IMR-90 (cell line): ENCODE measurements around the gene RAB6A. TPM values are rescaled to one million over a fixed set of nuclear protein-coding genes. Genes with fewer than 3 reads are reported as not detected.

Source experiments
- ATAC-seq: fragments of 200-7000 bp; cut with Tn5 transposase; 2 replicates; pipeline ENCODE4 v1.9.1; 2020; ENCODE audit warnings: low read depth, mild to moderate bottlenecking, moderate library complexity
- BruUV-seq: library from RNA; stranded (reverse); fragments of 400-500 nt; replicated peaks from 2 replicates; lab custom pipeline; 2021; lab: Mats Ljungman, UMichigan
- CTCF ChIA-PET: fragments of 300-600 bp; formaldehyde crosslinking; extraction: SDS; loops from one replicate; lab custom pipeline; 2021; ENCODE audit warnings: antibody characterized with exemption; lab: Yijun Ruan, JAX
- POLR2A ChIA-PET: fragments of 300-600 bp; sonication (Branson Sonifier 250); formaldehyde crosslinking; loops from one replicate; lab custom pipeline; 2022; ENCODE audit warnings: antibody characterized with exemption; ENCODE audit not compliant: unreplicated experiment; lab: Charles Lee
- DNase-seq: peaks from one replicate; pipeline ENCODE4 v3.0.0; 2013
- H2AFZ ChIP-seq: replicated peaks from 2 replicates; pipeline ENCODE3; 2013; ENCODE audit warnings: low read length, mild to moderate bottlenecking; ENCODE audit not compliant: poor library complexity
- H2AK5ac ChIP-seq: 2 replicates; pipeline ENCODE4 v1.6.1; 2013; ENCODE audit warnings: low read depth, low read length, inconsistent platforms
- H2AK9ac ChIP-seq: replicated peaks from 2 replicates; pipeline ENCODE3; 2013; ENCODE audit warnings: mild to moderate bottlenecking, low read depth, low read length, moderate library complexity; ENCODE audit not compliant: poor library complexity
- H2BK120ac ChIP-seq: 2 replicates; pipeline ENCODE4 v1.6.1; 2013; ENCODE audit warnings: low read depth, low read length, inconsistent platforms
- H2BK15ac ChIP-seq: 3 replicates; pipeline ENCODE4 v1.6.1; 2013; ENCODE audit warnings: low read depth, low read length, inconsistent platforms
- H2BK20ac ChIP-seq: 2 replicates; pipeline ENCODE4 v1.6.1; 2013; ENCODE audit warnings: low read depth, mild to moderate bottlenecking, inconsistent platforms, low read length, moderate library complexity
- H2BK5ac ChIP-seq: 2 replicates; pipeline ENCODE4 v1.6.1; 2013; ENCODE audit warnings: mild to moderate bottlenecking, low read depth, low read length, inconsistent platforms; ENCODE audit not compliant: poor library complexity, severe bottlenecking
- H3K14ac ChIP-seq: replicated peaks from 2 replicates; pipeline ENCODE4 v1.6.1; 2013; ENCODE audit warnings: low read depth, low read length, inconsistent platforms
- H3K18ac ChIP-seq: 2 replicates; pipeline ENCODE4 v1.6.1; 2013; ENCODE audit warnings: low read depth, low read length, control low read depth
- H3K23ac ChIP-seq: 2 replicates; pipeline ENCODE4 v1.6.1; 2013; ENCODE audit warnings: low read depth, low read length, inconsistent platforms
- H3K27ac ChIP-seq: 2 replicates; pipeline ENCODE4 v1.5.1; 2013; ENCODE audit warnings: mild to moderate bottlenecking, control low read depth, low read length; ENCODE audit not compliant: insufficient read depth
- H3K27me3 ChIP-seq: 2 replicates; pipeline ENCODE4 v1.6.1; 2013; ENCODE audit warnings: low read length; ENCODE audit not compliant: control insufficient read depth, insufficient read depth
- H3K36me3 ChIP-seq: 2 replicates; pipeline ENCODE4 v1.6.1; 2013; ENCODE audit warnings: low read length, mixed read lengths; ENCODE audit not compliant: control insufficient read depth, insufficient read depth
- H3K4ac ChIP-seq: 2 replicates; pipeline ENCODE4 v1.6.1; 2013; ENCODE audit warnings: low read depth, low read length, inconsistent platforms
- H3K4me1 ChIP-seq: 2 replicates; pipeline ENCODE4 v1.6.1; 2013; ENCODE audit warnings: low read length, mixed read lengths; ENCODE audit not compliant: control insufficient read depth, insufficient read depth
- H3K4me2 ChIP-seq: 2 replicates; pipeline ENCODE4 v1.6.1; 2013; ENCODE audit warnings: low read depth, mild to moderate bottlenecking, control low read depth, low read length, moderate library complexity
- H3K4me3 ChIP-seq: 2 replicates; pipeline ENCODE4 v1.5.1; 2013; ENCODE audit warnings: low read depth, mild to moderate bottlenecking, control low read depth, low read length, moderate library complexity; ENCODE audit not compliant: insufficient read depth
- H3K56ac ChIP-seq: 2 replicates; pipeline ENCODE4 v1.6.1; 2013; ENCODE audit warnings: low read length, inconsistent platforms; ENCODE audit not compliant: insufficient read depth; ENCODE audit errors: extremely low read depth
- H3K79me1 ChIP-seq, 2 experiments: 2 replicates each; pipeline ENCODE4 v1.6.1; 2013; ENCODE audit warnings: low read length in 2 of 2, inconsistent platforms in 1 of 2, low read depth in 1 of 2
- H3K9ac ChIP-seq: 2 replicates; pipeline ENCODE4 v1.6.1; 2013; ENCODE audit warnings: low read depth, low read length, control low read depth
- H3K9me1 ChIP-seq: 2 replicates; pipeline ENCODE4 v1.6.1; 2013; ENCODE audit warnings: low read length, inconsistent platforms; ENCODE audit not compliant: insufficient read depth
- H3K9me3 ChIP-seq: 2 replicates; pipeline ENCODE4 v1.6.1; 2013; ENCODE audit warnings: low read length; ENCODE audit not compliant: control insufficient read depth, insufficient read depth
- H4K20me1 ChIP-seq: 2 replicates; pipeline ENCODE4 v1.6.1; 2013; ENCODE audit warnings: low read length, inconsistent platforms; ENCODE audit not compliant: insufficient read depth
- H4K5ac ChIP-seq: 2 replicates; pipeline ENCODE4 v1.6.1; 2013; ENCODE audit warnings: mild to moderate bottlenecking, low read depth, low read length, control low read depth
- H4K8ac ChIP-seq, 2 experiments: 2 replicates each; pipeline ENCODE4 v1.6.1; 2013; ENCODE audit warnings: low read depth in 2 of 2, low read length in 2 of 2, control low read depth in 1 of 2, inconsistent platforms in 1 of 2
- H4K91ac ChIP-seq: 2 replicates; pipeline ENCODE4 v1.6.1; 2013; ENCODE audit warnings: low read depth, low read length, inconsistent platforms; ENCODE audit not compliant: insufficient read depth
- CEBPB ChIP-seq: IDR thresholded peaks from 2 replicates; pipeline ENCODE4 v1.6.1; 2012; ENCODE audit warnings: low read depth, low read length, improper control_type of control experiment
- SMC3 ChIP-seq: fragments of 150-350 bp; IDR thresholded peaks from 2 replicates; pipeline ENCODE4 v1.6.1; 2016; ENCODE audit warnings: low read depth, mild to moderate bottlenecking, antibody characterized with exemption, low read length, moderate library complexity
- WGBS, 2 experiments: methylation state at CpG; one replicate each; pipeline versions ENCODE4 v1.1.5 to v1.1.7; 2013; ENCODE audit warnings: missing lambda C conversion rate in 2 of 2; ENCODE audit not compliant: insufficient read length in 1 of 2; ENCODE audit errors: extremely low coverage in 2 of 2; 5-methylcytosine and 5-hydroxymethylcytosine counted together
- dilution Hi-C: fragments of 300-500 bp; cut with HindIII; formaldehyde crosslinking; loops from one replicate; pipeline ENCODE4 v1.14.3; 2018; ENCODE audit warnings: low sequenced_read_pairs; ENCODE audit not compliant: unreplicated experiment
- in situ Hi-C: fragments of 300-500 bp; cut with MboI; formaldehyde crosslinking; loops from 3 replicates; pipeline ENCODE4 v1.14.3; 2019; ENCODE audit warnings: low sequenced_read_pairs, inconsistent platforms, mixed read lengths
- intact Hi-C: fragments of 100-400 bp; cut with micrococcal nuclease; formaldehyde crosslinking; loops from 2 replicates; pipeline ENCODE4 v1.10.0; 2022
- polyA plus RNA-seq, 3 experiments: library from polyadenylated mRNA; depleted of rRNA; stranded (reverse); fragments of >200 nt; gene quantifications; 2 replicates each; pipeline ENCODE4 v1.2.3, GENCODE V29; 2012; ENCODE audit warnings: low replicate concordance in 1 of 3
- total RNA-seq: library from RNA; depleted of rRNA; stranded (reverse); fragments of >200 nt; gene quantifications from 2 replicates; pipeline ENCODE4 v1.2.3, GENCODE V29; 2012

Gene RAB6A
- total and polyA plus RNA-seq, 2 of the 4 experiments (the other 2 are of a cell fraction), result 65.5 to 81.0 TPM

- peaks cover 28 to 44% of the 10 kb centered on the region in 2 experiments for H3K79me1 ChIP-seq
- no peak overlapping the region for H2AK9ac ChIP-seq
- no peak overlapping the region for H2AK5ac ChIP-seq
- H3K14ac ChIP-seq, result no peak overlapping the region
- no peak overlapping the region for H2AFZ ChIP-seq
- peaks cover 10% of the 10 kb centered on the region for H3K9me1 ChIP-seq
- no peak for ATAC-seq
- peaks cover 16% of the 10 kb centered on the region for H3K36me3 ChIP-seq
- H3K18ac ChIP-seq, result no peak overlapping the region
- H3K23ac ChIP-seq, result no peak overlapping the region
- no peaks in the 10 kb centered on the region for H3K27me3 ChIP-seq
- H3K9me3 ChIP-seq, result no peaks in the 10 kb centered on the region
- dilution Hi-C loops, result no loop called here
- no peak overlapping the region for H3K27ac ChIP-seq
- no peak overlapping the region for H2BK20ac ChIP-seq
- no peak overlapping the region for H3K4me2 ChIP-seq
- ChIA-PET CTCF (no interaction called here), POLR2A (no interaction called here)
- no peak for DNase-seq
- no peak overlapping the region for H4K91ac ChIP-seq
- H2BK120ac ChIP-seq, result no peak overlapping the region
- no peak overlapping the region for H2BK5ac ChIP-seq
- TF ChIP-seq CEBPB (no peak), SMC3 (no peak)
- no peak overlapping the region for H4K5ac ChIP-seq
- intact Hi-C loops, result no loop called here
- peaks cover 13% of the 10 kb centered on the region; the same call in 1 of the 2 replicates for H4K20me1 ChIP-seq
- H4K8ac ChIP-seq, result no peak overlapping the region
- H3K4me3 ChIP-seq, result no peak overlapping the region
- H2BK15ac ChIP-seq, result no peak overlapping the region
- no peak overlapping the region for H3K9ac ChIP-seq
- no TSS peak for BruUV-seq
- WGBS, 2 experiments, result no CpG with 5 or more reads among the region's 2 CpGs
- H3K4ac ChIP-seq, result no peak overlapping the region
- in situ Hi-C loops, result no loop called here
- H3K4me1 ChIP-seq, result peaks cover 2% of the 10 kb centered on the region; the same call in 1 of the 2 replicates
- H3K56ac ChIP-seq, result no peak overlapping the region
Measured at GRCh38 chr11:73715541-73715940, 45.3 kb downstream of the RAB6A start.
